ENCODE results near the gene POLR3B.

POLR3B gene

DNA sequence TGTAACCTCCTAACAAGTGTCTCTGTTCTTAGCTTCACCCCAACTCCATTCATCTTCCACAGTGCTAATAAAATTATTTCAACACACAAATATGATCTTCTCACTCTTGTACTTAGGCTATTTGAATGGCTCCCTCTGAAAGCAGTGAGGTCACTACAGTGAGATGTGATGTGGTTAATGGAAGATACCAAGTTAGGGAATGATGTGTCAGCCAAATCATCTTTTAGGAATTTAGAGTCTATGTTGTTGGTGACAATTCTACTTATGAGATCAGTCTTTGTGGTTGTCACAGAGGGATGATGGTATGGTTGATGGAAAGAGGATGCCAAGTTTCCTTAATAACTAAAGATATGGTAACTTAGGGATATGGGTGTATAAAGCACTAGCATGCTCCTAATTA, 57.6 kb downstream of the POLR3B start:
- DNase-seq (ENCODE audit: low read depth) = no peak

DNA sequence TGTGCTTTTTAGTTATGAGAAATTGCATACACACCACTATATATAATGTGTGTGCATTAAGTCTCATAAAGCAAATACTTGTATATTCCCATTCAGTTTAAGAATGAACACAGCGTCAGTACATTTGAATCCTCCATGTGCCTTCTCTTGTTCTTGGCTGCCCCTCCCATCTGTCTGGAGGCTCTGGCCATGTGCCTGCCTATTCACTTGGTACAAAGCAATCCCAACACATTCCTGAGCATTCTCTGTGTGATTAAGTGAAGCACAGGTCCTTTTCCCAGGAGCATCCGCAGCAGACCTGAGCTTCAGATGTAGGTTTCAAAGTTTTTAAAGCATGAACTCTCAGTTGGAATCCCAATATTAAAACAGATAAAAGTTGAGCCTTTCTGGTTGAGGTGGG, 58.7 kb downstream of the POLR3B start:
- DNase-seq (ENCODE audit: low read depth) = no peak

DNA sequence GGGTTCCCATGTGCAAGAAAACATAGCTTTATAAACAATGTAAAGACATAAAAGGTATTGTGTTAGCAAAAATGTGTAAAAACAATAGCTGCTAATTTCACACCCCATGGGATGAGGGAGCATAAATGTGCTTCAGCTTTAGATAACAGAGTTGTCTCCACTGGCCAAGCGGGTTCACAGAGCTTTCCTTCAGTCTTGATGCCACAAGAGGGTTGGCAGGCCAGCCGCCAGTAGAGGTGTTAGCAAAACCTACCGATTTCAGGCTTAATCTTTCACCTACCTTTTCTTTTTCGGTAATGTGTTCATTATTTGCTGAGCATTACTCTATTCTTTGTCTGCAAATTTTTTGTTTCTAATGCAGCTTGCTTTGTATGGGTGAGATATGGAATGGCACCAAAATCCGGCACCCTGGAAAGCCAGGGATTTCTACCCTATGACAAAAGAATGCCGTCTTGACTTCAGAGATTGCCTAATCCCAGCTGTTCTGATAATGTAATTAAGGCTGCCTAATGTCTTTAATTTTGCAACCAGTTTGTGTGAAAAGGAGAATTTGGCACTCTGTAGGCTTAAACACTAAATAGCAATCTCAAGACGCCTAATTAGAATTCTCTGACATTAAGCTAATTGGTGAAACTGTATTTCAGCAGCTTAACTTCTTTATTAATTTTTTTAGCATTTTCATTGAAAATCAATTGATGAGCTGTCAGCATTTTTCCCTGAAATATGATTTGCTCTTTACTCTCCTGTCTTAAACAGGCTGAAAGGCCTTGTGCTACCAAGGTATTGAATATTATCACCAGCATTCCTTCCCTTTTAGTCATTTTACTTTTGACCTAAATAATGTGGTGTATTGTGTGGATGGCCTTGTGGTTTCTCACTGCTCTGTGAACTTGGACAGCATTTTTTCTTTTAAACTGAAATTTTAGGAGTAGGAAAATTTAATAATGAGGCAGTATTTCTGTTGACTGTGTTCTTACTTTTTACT, 60.7 kb downstream of the POLR3B start:
- DNase-seq (ENCODE audit: low read depth) = no peak

DNA sequence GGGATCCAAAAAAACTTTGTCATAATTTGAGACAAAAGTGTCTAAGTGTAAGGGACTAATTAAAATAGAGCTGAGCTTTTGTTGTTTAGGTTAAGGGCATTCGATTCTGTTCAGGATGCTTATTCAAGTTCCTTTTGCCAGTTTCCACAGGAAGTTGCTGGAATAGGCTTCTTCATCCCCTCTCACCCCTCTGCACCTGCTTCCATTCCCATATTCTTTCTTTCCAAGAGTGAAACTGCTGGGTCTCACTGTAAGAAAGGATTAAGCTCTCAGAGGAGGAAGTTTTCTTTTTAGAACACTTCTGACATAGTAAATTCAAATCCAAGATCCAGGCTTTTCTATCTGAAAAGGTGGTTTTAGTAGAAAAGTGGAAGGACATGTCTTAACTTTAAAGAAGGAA, 61.4 kb downstream of the POLR3B start:
- no peak for DNase-seq (ENCODE audit: low read depth)

DNA sequence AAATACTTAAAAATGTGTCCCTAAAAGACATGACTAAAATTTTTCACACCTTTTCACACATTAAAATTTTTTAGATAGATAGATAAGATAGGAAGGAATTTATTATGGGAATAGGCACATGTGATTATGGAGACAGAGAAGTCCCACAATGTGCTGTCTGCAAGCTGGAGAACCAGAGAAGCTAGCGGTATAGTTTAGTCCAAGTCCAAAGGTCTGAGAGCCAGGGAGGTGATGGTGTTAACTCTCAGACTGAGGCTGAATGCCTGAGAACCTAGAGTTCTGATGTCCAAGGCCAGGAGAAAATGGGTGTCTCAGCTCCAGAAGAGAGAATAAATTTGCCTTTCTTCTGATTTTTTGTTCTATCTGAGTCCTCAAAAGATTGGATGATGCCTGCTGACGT, 65.7 kb downstream of the POLR3B start:
- DNase-seq (ENCODE audit: low read depth) = no peak

DNA sequence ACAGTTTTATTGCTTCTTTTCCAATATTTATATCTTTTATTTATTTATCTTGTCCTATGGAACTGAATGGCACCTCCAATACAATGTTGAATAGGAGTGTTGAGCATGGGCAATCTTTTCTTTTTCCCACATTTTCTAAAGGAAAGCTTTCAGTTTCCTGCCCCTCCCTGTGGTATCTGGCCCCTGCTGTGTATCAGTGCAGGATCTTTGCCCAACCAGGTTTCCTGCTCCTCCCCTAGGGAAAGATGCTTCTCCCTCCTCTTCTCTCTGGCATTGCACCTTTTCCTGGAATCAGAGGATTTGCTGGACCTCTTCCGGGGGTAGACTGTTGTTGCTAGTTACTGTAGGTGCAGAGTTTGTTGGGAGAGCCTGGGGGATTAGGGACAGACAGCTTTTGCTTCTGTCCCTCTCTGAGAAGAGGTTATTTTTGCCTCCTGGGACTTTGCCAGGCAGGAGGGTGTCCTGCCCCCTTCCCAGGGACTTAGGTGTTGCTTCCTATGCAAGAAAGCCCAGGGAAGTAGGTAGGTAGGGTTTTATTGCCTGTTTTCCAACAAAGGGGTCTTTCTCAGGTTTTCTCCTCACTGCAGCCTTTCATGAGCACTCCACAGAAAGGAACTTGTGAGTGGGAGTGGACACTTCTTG, 67.6 kb downstream of the POLR3B start:
- DNase-seq (ENCODE audit: low read depth) = no peak

DNA sequence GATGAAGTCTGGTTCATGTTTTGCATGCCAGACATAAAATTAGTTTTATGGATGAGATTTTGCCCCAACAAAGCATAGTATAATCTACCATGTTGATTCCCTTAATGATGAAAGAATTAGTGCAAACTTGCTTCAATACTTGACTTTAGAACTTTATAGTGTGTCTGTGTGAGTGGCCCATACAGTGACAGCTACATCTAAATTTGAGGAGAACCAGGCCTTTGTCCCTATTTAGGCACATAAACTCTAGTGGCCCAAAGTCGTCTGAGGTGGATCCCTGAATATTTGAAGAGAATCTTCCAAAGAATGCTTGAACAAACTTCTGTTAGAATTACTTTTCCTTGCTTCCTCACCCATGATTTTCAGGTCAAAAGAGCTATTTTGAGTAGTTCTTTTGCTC, 70.4 kb downstream of the POLR3B start:
- DNase-seq (ENCODE audit: low read depth) = no peak

DNA sequence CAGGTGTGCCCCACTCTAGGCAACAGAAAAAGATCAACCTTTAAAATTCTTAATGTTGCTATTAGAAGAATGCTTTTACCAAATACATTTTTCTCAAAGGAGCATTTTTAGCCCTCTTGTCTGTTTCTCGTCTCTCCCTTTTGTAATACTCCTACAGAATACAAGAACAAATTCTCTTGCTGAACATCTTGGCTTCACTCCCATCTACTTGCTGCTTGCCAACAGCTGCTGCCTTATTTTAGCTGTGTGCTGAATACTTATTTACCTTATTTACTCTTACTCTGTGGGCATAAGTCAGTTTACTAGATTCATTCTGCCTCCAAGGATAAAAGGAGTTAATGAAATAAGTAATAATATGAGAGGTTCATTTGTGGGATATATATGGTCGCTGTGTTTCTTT, 70.8 kb downstream of the POLR3B start:
- DNase-seq (ENCODE audit: low read depth) = no peak

DNA sequence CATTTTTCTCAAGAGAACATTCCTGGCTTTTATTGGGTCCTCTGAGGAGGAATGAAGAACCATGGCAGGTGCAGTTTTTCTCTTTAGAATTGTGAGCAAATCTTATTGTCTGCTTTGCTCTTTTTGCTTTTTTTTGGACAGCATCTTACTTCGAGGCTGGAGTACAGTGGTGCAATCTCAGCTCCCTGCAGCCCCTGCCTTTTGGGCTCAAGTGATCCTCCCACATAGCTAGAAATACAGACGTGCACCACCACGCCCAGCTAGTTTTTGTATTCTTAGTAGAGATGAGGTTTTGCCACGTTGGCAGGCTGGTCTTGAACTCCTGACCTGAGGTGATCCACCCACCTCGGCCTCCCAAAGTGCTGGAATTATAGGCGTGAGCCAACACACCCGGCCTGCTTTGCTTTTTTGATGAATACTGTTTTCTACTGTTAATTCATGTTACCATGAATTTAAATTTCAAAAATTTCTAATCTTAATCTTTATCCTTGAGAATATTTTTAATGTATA, 71.5 kb downstream of the POLR3B start:
- DNase-seq (ENCODE audit: low read depth) = no peak

DNA sequence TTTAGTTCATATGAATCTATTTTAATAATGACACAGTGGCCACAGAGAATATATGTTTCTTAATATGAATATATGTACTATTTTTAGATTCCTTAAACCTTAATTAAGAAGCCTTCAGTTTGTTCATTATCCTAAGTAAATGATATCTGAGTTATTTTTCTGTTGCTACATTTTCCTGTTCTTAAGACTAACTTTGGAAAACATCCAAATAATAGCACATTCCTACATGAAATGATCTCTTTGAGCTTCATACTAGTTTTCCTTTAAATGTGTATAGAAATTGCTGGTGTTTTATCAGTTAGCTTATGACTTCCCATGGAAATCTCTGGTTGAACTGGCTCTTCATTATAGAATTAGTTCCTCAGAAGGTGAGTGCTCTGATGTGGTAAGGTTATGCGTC, 72.1 kb downstream of the POLR3B start:
- no peak for DNase-seq (ENCODE audit: low read depth)

DNA sequence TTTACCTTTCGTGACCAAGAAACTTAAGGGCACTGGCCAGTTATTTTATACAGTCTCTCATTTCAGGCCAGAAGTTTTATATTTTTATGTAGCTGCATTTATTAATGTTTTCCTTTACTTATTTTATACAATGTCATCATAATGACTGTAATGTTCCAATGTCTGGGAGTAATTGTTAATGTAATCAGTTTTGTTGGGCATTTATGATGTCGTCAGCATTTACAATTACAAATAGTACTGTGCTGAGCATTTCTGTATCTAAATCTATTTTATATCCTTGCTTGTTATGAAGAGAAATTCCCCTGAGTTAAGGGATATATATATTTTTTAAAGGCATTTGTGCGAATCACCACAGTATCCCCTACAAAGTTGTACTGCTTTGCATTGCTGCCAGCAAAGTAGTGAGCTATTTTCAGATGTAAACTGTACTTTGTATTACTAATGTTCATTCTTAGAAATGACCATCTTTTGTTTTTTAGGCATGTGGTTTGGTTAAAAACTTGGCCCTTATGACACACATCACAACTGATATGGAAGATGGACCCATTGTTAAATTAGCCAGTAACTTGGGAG, 74.4 kb downstream of the POLR3B start:
- DNase-seq (ENCODE audit: low read depth) = no peak

DNA sequence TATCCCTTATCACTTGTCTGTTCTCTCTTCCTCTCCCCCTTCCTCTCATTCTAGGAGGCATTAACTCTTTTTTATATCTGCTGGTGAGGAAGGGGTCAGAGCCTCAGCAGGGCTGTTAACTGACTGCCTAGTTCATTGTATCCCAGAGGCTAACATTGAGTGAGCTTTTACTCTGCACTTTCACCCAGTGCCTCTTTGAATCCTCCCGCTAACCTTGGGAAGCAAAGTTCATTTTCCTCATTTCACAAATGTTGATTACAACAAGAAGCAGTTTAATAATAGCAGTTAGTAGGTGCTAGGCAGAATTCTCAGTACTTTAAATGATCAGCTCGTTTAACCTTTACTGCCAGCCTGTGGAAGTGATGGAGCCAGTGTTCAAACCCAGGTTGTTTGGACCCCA, 75.5 kb downstream of the POLR3B start:
- DNase-seq (ENCODE audit: low read depth) = no peak

DNA sequence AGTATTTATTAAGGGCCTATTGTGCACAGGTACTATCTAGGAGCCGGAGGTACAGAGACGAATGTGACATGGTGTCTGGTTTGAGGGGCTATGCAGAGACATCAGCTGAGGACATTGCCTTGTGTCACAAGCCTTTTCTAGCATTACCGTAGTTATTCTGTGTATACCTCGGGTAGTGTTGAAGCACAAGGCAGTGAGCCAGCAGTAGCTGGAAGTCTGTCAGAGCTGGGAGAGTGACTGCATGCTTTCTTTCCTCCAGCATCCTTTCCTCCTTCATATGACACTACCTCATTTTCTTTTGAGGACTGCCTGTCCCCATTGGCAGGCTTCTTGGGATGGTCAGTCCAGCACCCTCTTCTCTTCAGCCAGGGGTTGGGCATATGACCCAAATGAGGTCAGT, 77.0 kb downstream of the POLR3B start:
- no peak for DNase-seq (ENCODE audit: low read depth)

DNA sequence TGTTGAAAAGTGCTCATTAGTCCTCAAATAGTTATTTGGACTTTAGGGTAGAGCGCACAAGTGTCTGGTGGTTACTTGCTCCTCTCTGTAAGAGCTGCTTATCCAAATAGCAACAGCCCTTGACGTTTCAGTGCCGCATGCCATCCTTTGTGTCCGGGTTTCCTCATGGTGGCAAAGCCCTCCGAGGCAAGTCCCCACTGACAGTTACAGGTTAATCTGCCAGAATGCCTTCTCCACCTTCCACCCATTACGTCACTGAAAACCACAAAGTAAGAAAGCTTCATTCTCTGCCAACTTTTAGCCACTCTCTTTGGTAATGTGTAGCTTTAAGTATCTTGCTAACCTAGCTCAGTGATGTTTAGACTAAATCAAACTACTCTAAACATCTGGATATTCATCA, 78.6 kb downstream of the POLR3B start:
- no peak for DNase-seq (ENCODE audit: low read depth)

DNA sequence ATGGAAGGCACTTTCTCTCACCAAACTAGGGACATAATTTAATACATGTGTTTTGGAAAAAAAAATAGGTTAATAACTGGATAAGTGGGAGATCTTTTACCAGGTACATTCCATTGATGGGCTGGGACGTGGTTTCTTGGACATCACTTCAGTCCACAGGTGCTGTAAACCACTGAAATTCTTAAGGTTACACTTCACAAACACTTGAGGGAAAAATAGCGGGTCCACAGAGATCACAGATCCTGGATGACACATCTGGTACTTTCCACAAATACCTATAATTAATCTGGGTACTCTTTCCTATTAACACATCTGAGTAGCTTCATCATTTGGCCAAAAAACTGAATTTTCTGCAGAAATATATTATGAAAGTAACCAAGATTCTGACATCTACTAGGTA, 85.0 kb downstream of the POLR3B start:
- no peak for DNase-seq (ENCODE audit: low read depth)

DNA sequence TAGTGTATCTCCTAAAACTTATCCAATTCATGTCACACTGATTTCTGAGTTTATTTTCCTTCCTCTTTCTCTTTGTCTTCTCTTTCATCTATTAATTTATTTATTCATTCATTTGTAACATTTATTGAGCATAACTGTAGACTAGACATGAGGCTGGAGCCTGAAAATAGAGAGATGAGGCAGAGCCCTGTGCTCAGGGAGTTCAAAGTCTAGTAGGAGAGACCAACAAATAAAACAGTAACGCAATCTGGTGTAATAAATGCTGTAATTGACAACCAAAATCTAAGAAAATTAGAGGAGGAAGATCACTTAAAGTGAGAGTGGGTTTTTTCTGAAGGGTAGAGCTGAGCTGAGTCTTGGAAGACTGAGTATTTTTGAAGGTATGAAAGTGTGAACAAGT, 87.5 kb downstream of the POLR3B start:
- DNase-seq (ENCODE audit: low read depth) = no peak

DNA sequence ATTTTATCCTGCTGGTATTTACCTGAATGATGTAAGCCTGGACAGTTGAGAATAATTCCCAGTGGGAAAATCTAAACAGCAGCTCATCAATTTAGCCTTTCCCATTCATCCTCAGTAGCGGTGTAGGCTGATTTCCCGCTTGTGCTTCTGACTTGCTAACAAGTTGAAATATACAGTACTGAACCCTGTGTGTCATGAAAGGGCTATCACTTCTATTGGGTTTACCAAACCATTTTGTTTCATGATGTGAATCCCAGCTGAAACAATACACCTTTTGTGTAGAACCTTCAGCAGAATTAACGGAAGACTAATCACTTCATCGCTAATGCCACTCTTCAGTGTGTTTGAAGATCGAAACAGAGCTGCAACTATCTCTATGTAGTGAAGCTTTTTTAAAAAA, 88.4 kb downstream of the POLR3B start:
- no peak for DNase-seq (ENCODE audit: low read depth)

DNA sequence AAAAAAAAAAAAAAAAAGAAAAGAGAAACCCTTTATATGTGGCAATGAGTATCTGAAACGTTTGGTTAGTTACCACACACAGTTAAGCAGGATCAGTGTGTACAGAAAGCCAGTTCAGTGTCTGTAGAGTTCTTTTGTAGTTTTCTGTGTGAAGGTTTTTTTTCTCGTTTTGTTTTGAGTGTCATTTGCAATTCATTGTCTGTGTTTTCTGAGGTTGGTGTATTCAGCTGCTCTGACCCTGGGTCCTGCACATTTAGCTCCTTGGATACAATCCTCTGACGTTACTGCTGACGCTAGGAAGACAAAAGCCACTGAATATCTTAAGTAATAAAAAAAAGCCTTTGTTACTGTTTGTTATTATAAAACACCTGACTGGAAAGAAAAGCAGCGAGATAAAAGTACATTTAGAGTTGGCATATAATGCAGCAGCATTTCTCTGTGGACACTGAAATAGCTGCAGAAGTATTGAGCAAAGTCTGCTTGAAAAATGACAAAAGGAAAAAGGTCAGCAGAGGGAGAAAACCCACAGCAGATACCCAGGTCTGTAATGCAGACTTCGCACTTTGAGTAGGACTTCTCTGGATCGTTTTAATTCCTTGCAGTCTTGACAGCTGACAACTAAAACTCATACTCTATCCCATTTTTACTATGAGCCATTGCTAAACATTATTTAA, 89.0 kb downstream of the POLR3B start:
- no peak for DNase-seq (ENCODE audit: low read depth)

DNA sequence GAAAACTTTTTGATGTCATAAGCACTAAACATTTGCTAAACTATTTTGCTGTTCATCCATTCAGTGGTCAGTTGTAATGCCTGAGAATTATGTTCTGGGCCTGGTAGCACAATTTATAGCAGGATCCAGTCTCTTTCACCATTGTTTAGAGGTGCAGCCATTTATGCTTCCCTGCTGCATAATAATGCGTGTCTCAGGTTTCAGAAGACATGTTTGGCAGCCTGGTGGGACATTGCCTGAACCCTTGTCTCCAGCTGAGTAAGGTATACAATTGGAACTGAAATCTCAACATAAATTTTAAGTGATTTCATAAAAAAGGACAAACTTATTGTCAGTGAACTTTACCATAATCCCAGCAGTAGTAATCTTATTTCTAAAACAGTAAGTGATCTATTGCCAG, 94.8 kb downstream of the POLR3B start:
- no peak for DNase-seq (ENCODE audit: low read depth)

DNA sequence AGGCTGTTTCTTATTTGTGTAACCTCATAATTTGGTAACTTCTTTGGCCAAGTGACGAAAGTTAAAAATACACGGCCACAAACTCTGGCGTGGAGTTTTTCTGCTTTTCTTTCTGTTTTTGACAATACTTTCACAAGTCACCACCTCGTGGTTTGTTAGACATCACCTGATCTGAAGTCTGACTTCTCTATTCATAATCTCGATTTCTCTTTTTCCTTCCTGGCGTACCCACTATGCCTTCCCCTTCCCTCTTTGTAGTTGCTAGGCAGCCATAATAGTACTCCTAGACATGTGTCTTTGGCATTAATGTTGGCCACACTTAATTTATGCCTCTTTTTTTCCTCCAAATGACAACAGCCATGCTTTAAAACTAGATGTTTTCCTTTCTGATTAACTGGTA, 97.6 kb downstream of the POLR3B start:
- no peak for DNase-seq (ENCODE audit: low read depth)

DNA sequence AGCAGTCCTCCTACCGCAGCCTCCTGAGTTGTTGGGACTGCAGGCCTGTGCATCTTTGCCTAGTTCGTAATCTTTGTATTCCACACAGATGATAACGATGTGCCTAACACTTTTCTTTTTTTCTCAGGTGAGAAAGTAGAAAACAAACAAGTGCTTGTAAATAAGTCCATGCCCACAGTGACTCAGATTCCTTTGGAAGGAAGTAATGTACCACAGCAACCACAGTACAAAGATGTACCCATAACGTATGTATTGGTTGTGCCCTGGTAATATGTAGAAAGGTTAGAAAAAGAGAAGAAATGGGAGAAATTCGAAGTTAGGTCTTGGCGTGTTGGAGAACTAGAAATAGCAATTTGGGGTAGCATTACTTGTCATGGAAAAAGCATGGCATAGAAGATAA, 101.6 kb downstream of the POLR3B start:
- DNase-seq (ENCODE audit: low read depth) = no peak

DNA sequence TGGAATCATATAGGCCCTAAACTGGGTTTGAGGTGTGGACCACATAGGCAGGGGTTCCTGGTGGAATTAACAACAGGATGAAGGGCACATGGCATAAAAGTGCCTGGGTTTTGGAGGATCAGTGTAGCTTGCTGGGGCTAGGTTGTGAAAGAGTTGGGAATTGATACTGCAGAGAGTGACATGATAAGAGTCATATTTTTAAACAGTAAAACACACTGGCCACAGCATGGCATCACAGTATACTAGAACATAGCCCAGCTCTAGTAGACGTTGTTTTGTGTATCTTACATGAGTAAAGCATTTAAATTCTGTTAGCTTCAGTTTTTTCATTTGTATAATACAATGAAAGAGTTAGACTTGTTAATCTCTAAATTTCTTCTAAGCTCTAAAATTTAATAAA, 102.0 kb downstream of the POLR3B start:
- DNase-seq (ENCODE audit: low read depth) = no peak

DNA sequence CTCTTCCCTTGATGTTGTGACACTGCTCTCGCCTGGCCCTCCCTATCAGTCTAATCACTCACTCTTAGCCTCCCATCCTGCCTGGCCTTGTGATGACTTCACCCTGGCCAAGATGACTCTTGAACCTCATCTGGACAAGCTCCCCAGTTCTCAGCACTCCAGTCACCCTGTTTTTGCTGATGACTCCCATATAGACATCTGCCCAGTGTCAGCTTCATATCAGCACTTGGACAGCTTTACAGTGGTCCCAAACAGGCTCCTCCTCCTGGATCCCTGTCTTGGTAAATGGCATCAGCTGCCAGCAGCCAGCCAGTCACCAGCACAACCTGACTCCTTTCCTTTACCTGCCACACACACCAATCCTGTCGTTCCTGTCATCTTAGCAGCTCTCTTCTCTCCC, 104.2 kb downstream of the POLR3B start:
- no peak for DNase-seq (ENCODE audit: low read depth)
